PFSK-1 (cell line): ENCODE results near the gene MRPL10.

Experiments used
- FOXP2 ChIP-seq: optimal IDR thresholded peaks from 2 replicates; pipeline ENCODE3; 2011; ENCODE audit warnings: borderline replicate concordance, control low read depth, inconsistent platforms; ENCODE audit not compliant: insufficient read depth; ENCODE audit errors: extremely low read length, extremely low read depth
- POLR2AphosphoS5 ChIP-seq: IDR thresholded peaks from 2 replicates; pipeline ENCODE4 v1.6.1; 2012; ENCODE audit warnings: low read depth, mild to moderate bottlenecking, control low read depth, low read length, moderate library complexity
- SIN3A ChIP-seq: IDR thresholded peaks from 2 replicates; pipeline ENCODE4 v1.6.1; 2012; ENCODE audit warnings: mild to moderate bottlenecking, low read length, moderate library complexity, borderline replicate concordance; ENCODE audit not compliant: insufficient read depth
- TAF1 ChIP-seq: IDR thresholded peaks from 2 replicates; pipeline ENCODE4 v1.6.1; 2012; ENCODE audit warnings: low read length, control low read depth, borderline replicate concordance; ENCODE audit not compliant: insufficient read depth
- TF ChIP-seq, protein P1 (sequence below), 2 experiments: IDR thresholded peaks; 2 replicates each; pipeline versions ENCODE4 v1.6.1 to v1.8.0; 2011 to 2012; ENCODE audit warnings: low read depth in 2 of 2, low read length in 2 of 2, control low read depth in 1 of 2, inconsistent platforms in 1 of 2, mild to moderate bottlenecking in 1 of 2, moderate library complexity in 1 of 2; ENCODE audit not compliant: insufficient read depth in 1 of 2

DNA sequence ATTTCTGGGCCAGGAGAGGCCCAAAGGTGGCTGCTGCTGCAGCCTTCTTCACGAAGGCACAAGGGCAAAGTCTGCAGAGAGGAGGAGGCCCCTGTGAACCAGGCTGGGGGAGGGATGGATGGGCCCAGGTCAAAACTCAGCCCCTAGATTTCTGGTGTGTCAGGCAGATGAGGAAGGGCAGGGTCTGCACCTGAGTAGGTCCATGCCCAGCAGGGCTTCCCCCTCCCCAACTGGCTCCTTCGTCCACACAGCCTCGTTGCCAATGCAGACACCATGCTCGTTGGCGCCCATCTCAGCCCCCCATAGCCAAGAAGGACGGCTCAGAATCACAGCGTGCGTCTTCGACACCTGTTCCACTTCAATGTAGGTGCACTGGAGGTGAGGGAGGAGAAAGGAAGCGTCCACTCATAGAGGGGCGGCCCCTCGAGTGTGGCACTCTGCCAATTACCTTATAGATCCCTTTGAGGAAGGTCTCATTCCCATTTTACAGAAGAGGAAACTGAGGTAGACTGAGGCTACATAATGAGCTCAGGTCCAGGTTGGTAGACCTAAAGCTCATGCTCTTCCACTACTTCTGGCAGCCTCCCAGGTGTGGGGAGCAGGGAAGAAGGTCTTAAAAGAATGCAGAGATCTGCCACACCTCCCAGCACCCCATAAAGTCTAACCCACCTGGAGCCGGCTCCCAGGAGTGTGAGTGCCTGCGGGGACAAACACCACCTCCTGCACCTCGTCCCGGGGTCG lies 8.8 kb upstream of the MRPL10 start:
- TF ChIP-seq SIN3A: no peak
- no peak for TF ChIP-seq POLR2AphosphoS5
- TF ChIP-seq, protein P1, sequence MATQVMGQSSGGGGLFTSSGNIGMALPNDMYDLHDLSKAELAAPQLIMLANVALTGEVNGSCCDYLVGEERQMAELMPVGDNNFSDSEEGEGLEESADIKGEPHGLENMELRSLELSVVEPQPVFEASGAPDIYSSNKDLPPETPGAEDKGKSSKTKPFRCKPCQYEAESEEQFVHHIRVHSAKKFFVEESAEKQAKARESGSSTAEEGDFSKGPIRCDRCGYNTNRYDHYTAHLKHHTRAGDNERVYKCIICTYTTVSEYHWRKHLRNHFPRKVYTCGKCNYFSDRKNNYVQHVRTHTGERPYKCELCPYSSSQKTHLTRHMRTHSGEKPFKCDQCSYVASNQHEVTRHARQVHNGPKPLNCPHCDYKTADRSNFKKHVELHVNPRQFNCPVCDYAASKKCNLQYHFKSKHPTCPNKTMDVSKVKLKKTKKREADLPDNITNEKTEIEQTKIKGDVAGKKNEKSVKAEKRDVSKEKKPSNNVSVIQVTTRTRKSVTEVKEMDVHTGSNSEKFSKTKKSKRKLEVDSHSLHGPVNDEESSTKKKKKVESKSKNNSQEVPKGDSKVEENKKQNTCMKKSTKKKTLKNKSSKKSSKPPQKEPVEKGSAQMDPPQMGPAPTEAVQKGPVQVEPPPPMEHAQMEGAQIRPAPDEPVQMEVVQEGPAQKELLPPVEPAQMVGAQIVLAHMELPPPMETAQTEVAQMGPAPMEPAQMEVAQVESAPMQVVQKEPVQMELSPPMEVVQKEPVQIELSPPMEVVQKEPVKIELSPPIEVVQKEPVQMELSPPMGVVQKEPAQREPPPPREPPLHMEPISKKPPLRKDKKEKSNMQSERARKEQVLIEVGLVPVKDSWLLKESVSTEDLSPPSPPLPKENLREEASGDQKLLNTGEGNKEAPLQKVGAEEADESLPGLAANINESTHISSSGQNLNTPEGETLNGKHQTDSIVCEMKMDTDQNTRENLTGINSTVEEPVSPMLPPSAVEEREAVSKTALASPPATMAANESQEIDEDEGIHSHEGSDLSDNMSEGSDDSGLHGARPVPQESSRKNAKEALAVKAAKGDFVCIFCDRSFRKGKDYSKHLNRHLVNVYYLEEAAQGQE (IDR thresholded peaks at IDR 0.05; ENCODE audit: insufficient read depth in 1 of 2, low read depth in 2 of 2, low read length in 2 of 2): no peak
- no peak for TF ChIP-seq FOXP2
- TF ChIP-seq TAF1: no peak
